DND-41 (cell line): ENCODE data around the gene CCDC107.

Experiments
- EZH2 ChIP-seq: IDR thresholded peaks from 3 replicates; pipeline ENCODE4 v1.6.1; 2012; ENCODE audit warnings: borderline replicate concordance, low read depth, mild to moderate bottlenecking, moderate library complexity, low read length, inconsistent platforms; ENCODE audit not compliant: severe bottlenecking
- TF ChIP-seq, protein P1 (sequence below): IDR thresholded peaks from 2 replicates; pipeline ENCODE4 v1.5.1; 2012; ENCODE audit warnings: borderline replicate concordance, low read length, moderate library complexity, mild to moderate bottlenecking; ENCODE audit not compliant: poor library complexity, severe bottlenecking; ENCODE audit errors: extremely low read depth

DNA sequence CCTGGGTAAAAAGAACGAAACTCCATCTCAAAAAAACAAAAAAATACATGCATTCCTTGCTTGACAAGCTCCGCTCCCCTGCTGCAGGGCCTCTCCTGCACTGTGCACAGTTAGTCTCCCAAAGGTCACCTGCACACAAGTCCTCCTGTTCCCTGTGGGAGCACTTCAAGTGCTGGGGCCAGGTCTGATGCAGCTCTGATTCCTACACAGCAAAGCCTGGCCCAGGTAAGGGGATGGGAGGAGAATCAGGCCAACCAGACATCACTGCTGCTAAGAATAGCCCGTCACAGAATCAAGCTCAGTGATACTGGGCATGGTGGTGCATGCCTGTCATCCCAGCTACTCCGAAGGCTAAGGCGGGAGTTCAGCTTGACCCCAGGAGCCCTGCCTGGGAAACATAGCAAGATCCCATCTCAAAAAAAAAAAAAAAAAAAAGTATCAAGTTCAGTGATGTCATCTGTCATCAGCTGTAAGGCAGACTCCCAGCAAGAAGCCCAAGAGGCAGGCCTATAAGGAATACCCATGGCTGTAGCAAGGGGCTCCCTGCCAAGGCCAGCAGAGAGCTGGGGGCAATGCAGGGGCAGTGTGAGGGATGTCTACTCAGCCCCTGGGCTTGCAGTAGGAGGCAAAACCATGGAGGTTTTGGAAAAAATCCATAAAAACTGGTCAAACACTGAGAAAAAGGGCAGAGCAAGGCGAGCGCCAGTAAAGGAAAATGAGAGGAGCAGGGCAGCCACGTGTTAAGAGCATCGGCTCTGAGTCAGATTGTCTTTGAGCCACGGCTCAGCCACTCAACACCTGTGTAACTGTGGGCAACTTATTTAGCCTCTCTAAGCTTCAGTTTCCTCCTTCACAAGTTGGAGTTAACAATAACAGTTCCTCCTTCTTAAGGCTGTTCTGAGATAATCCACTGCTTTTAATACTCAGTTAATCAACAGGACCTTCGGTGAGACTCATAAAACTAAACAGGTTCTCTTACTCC lies 28.4 kb downstream of the CCDC107 start:
- TF ChIP-seq, protein P1, sequence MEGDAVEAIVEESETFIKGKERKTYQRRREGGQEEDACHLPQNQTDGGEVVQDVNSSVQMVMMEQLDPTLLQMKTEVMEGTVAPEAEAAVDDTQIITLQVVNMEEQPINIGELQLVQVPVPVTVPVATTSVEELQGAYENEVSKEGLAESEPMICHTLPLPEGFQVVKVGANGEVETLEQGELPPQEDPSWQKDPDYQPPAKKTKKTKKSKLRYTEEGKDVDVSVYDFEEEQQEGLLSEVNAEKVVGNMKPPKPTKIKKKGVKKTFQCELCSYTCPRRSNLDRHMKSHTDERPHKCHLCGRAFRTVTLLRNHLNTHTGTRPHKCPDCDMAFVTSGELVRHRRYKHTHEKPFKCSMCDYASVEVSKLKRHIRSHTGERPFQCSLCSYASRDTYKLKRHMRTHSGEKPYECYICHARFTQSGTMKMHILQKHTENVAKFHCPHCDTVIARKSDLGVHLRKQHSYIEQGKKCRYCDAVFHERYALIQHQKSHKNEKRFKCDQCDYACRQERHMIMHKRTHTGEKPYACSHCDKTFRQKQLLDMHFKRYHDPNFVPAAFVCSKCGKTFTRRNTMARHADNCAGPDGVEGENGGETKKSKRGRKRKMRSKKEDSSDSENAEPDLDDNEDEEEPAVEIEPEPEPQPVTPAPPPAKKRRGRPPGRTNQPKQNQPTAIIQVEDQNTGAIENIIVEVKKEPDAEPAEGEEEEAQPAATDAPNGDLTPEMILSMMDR = no peak
- TF ChIP-seq EZH2 = no peak
